T-helper 9 cell (primary cell): ENCODE measurements around the gene TALDO1.

Source experiments
- DNase-seq: peaks from one replicate; pipeline ENCODE4 v3.0.0-alpha.2; 2020
- total RNA-seq, 2 donors: gene quantifications; one replicate each; lab custom pipeline; 2026; lab: John Stamatoyannopoulos, UW

TALDO1 gene
- total RNA-seq = 28.5 to 75.8 reads per million in 2 donors

DNA sequence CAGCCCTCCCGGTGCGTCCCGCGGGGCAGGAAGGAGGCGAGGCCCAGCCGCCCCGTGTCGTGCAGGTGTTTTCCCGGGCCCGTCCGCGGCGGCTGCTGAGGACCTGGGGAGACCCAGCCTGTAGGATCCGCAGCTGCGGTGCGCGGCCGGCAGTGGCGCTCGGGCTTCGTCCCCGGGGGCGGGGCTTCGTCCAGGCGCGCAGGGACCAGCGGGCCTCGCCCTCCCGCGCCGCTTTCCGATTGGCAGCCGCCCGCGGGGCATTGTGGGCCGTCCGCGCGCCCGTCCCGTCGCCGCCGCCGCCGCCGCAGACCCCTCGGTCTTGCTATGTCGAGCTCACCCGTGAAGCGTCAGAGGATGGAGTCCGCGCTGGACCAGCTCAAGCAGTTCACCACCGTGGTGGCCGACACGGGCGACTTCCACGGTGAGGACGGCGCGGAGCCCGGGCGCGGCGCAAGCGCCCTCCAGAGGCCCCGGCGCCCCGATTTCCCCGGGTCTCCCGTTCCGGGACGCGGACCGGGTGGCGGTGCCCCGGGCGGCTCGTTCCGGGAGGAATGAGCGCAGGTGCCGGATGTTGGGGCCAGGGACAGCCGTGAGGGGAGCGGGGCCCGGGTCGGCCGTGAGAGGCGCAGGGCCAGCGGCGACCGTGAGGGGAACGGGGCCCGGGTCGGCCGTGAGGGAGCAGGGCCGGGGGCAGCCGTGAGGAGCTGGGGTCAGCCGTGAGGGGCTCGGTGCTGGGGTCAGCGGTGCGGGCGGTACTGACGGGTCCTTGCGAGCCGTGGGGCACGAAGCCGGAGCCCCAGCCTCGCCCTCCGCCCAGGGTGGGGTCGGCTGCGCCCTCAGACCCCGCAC, at the start of gene TALDO1:
TSS of gene TALDO1 (plus strand) at position 307 of the 849 bp plus-strand sequence. CDS start at position 325, 18 bp downstream.
- peak; percentile 71 for DNase-seq

DNA sequence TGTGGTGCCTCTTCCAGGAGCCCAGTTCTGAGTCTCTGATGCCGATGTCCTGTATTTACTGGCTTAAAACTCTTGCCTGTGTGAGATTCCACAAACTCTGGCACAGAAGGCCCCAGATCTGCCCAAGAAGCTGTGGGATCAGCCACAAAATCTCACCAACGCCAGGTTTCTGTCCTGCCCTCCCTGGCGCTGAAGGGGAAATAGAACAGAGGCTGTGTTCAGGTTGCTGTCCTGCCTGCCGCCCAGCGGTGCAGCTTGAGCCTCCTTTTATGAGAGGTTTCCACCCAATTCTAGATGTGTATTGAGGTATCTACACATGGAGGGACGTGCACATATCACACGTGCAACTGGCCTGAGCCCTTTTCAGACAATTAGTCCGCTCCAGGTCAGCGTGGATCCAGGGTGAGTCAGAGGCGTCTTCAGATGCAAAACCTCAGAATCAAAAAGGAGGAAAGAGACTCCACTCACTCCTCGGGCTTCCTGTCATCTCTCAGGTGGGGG, 49.4 kb upstream of the TALDO1 start:
- DNase-seq = no peak

GRCh38 chr11:698493-699115, 48.7 kb upstream of the TALDO1 start:
- no peak for DNase-seq

DNA sequence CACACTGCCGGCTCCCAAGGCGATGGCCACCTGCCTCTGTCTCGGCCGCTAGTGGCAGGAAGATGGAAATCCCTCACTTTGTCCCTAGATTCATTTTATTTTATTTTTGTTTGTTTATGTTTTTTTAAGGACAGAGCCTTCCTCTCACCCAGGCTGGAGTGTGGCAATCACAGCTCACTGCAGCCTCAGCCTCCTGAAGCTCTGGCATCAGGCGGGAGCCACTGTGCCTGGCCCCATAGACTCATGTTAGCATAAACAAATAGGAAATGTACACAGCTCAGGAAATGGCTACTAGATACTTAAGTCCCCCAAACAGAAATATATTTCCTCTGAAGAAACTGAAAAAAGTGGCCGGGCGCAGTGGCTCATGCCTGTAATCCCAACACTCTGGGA, 48.2 kb upstream of the TALDO1 start:
- DNase-seq = no peak

GRCh38 chr11:699753-700152, 47.5 kb upstream of the TALDO1 start:
- no peak for DNase-seq

GRCh38 chr11:701741-702461, 45.4 kb upstream of the TALDO1 start:
- DNase-seq = no peak

GRCh38 chr11:702462-703461, 44.5 kb upstream of the TALDO1 start:
- no peak for DNase-seq

DNA sequence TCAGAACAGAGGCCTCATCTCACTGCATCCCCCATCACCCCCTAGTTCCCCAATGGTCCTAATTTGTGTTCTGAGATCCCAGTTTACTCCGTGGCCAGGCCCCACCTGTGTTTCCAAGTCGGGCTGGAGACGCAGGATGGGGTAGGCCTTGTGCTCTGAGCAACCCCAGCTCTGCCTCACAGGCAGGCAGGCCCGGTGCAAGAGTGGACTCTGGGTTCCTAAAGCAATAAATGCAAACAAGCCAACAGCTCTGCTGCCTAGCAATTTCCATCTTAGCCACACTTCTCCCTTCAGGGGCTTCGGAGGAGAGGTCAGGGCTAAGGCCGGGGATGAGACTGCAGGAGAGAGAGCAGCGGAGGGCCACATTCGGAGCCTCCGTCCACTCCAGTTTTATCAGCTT, 43.8 kb upstream of the TALDO1 start:
- DNase-seq = no peak

DNA sequence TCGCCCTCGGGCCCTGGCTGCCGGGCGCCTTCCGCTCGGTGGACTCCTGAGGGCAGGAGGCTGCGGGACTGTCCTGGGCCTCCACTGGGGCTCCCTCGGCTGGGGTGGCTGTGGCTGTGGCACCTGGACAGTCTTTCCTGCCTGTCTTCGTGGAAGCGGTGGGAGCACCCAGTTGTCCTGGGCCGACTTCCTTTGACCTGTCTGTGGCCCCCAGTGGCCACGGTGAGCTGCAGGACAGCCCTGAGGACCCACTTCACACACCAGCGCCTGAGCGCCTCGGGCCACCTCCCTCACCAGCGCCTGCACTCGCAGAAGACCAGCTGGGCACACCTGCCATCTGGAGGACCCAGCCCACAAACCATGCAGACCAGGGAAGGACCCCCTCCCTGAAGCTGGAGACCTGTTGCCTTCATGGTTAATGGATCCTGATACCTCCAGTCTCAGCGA, 43.0 kb upstream of the TALDO1 start:
- DNase-seq = no peak

- no peak for DNase-seq
These were observed 42.3 kb upstream of the TALDO1 start for GRCh38 chr11:704781-705645.

DNA sequence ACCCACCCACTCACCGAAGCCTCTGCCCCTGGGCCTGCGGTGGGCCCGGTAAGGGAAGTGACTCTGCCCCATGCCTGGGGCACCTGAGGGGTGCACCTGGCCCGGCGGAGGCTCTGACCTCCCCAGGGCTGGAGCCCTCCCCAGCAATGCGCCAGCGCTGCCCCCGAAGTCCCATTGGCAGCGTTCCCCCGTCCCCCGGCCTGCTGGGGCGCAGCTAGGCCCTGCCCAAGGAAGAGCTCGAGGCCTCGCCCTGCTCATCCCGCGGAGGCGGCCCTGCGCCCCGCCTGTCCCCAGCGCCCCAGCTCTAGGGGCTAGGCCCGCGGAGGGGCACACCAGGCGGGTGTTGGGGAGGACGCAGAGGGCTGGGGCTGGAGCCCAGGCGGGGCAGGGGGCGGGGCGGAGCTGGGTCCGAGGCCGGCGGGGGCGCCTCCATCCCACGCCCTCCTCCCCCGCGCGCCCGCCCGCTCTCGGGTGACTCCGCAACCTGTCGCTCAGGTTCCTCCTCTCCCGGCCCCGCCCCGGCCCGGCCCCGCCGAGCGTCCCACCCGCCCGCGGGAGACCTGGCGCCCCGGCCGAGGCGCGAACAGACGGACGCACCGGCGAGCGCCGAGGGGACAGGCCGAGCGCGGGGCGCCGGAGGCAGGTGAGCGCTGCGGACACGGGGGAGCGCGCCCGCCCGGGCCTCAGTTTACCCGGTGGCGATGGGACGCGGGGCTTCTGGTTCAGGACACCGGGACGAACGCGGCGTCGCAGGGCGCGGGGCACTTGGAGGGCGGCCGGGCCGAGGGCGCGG, 41.4 kb upstream of the TALDO1 start, which contains the start of gene EPS8L2:
TSS of gene EPS8L2 (plus strand) at position 586 of the 793 bp plus-strand sequence. CDS start 3,177 bp downstream, outside the sequence.
- no peak for DNase-seq

DNA sequence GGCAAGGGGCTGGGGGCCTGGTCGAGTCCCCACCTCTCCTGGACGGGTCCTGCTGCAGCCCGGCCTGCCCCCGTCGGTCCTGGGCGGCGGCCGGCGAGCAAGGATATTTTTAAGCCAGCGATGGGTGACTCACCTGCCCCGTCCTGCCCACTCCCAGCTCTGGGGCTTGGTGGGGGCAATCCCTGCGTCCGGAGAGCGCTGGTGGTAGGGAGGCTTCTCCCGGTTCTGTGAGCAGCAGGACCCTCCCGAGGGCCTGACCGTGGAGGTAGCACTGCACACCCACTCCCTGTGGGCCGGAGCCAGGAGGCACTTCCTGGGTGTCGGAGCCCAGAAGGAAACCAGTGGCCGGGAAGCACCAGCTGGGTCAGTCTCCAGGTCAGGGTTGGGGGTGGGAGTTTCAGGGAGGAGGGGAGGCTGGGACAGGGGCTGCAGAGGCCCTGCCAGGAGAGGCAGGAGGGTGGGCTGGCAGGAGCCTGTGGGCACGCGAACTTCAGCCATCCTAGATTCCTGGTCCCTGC, 40.8 kb upstream of the TALDO1 start:
- no peak for DNase-seq

DNA sequence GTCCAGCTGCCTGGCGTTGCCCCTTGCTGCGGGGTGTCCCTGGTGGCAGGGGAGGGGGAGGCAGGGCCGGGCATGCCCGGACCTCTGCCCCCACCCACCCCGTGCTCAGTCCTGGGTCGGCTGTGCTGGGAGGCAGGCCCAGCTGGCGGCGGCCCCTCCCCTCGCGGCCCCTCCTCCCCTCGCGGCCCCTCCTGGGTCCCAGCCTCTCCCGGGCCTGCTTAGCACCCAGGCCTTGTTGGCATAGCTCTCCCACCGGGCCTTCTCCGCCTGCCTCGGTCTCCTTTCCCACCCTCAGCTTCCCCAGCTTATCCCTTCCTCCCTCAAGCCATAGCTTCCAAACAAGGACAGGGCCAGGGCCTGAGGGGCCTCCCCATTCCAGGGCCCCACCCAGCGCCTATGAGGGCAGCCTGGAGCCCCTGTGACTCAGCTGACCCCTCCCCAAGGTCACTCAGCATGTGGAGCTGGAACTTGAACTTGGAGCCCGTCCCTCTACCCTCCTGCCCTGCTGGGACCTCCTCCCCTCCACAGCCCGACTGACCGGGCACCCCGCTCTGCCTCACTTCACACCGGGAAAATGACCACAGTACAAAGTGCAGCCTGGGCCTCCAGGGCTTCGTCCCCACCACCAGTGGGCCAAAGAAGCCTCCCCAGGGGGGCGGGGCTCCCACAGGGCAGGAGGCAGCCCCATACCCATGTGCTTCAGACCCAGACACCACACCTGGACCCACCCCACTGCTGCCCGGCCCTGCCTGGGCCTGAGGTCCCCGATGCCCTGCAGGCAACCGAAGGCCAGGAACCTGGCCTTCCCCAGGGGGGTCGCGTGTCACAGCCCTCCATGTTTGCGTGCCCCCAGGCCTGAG, 40.1 kb upstream of the TALDO1 start:
- no peak for DNase-seq

DNA sequence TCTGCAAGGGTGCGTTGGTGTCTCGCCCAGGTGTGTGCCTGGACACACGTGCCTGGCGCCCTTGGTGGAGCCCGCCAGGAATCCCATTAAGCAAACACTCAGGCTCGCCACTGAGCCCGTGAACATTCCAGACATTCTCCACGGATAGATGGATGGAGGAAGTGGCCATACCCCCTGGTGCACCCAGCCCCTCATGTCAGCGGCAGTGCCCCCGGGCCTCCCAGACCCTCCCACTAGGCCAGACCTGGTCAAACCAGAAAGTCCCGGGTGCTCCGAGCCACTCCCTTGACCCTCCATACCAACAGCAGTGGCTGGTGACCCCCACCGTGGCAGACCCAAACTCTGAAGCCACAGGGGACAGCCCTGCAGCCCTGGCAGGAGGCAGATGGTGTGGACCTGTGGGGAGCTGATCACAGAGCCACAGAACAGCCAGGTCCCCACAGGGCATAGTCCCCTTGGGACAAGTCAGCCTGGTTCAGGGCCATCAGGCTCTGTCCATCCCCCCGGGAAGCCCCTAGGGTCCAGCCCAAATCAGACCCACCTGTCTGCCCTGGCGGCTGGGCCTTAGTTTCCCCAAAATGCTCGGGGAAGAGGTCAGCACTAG, 39.3 kb upstream of the TALDO1 start:
- DNase-seq = no peak

DNA sequence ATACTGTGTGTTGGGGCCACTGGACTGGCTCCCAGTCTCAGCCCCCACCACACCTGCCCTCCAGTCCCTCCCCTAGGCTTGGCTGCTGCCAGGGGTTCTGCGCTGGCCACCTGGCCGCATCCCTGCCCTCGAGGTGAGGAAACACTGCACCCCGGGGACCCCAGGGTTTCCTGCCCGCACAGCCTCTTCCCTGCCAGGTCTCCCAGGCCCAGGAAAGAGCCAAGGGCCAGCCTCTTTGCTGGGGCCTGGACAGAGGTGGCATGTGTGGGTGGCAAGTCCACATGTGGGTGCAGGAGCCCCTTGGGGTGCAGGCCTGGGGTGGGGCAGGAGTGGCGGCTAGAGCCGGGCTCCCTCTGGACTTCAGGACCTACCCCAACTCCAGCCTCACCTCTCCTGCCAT, 38.8 kb upstream of the TALDO1 start:
- DNase-seq = no peak

DNA sequence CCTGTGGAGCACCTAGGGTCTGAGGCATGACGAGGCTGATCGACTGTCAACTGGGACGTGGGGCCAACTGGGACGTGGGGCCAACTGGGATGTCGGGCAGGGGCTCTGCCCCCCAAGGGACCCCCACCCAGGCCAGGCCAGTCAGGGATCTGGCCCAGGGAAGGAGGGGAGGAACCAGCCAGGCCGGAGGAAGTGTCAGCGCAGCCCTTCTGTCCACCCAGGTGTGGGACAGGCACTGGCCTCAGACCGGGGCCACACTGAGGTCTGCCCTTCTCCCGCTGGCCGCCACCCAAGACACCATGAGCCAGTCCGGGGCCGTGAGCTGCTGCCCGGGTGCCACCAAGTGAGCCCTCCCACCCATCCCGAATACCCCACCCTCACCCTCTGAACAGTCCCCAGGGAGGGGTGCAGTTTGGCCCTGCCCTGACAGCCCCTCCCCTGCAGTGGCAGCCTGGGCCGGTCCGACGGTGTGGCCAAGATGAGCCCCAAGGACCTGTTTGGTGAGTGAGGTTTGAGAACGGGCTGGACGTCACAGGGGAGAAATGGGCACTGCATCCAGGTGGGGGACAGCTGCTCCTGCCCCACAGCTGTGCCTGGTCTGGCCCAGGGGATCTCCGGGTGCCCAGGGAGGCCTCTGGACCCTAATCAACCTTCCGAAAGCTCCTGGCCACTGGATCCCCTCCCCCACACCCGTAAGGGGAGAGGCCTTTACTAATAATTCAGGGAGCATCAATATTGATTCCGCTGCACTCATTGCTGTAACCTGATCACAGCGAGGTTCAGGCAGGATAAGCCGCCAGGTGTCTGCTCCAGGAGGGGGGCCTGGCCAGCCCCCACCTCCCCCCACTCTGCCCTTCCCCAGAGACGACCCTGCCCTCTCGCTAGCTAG, 37.9 kb upstream of the TALDO1 start:
- DNase-seq = no peak

DNA sequence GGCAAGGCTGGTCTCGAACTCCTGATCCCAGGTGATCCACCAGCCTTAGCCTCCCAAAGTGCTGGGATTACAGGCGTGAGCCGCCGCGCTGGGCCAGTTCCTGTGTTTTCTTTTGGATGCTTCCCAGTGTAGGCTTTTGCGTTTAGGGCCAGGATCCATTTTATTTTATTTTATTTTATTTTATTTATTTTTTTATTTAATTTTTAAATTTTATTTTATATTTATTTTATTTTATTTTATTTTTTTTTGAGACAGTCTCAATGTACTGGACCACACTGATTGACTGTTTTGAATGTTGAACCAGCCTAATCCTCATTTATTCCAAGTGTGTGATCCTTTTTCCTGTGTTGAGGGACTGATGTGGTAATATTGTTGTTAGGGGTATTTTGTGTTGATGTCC, 32.8 kb upstream of the TALDO1 start:
- no peak for DNase-seq
